ENCODE measurements around the gene PGA5.

PGA5 gene

GRCh38 chr11:61268588-61269250 lies 27.7 kb downstream of the PGA5 start:
- DNase-seq (ENCODE audit: low read depth): no peak
- no peak overlapping the region for H3K4me3 ChIP-seq (ENCODE audit: low read length)
- no peak for TF ChIP-seq CTCF (IDR thresholded peaks at IDR 0.05; ENCODE audit: insufficient read depth, low read depth, low read length, missing control alignments)

GRCh38 chr11:61270354-61271076 lies 29.5 kb downstream of the PGA5 start:
- peak; percentile 75 for DNase-seq (ENCODE audit: low read depth)
- TF ChIP-seq CTCF (IDR thresholded peaks at IDR 0.05; ENCODE audit: insufficient read depth, low read depth, low read length, missing control alignments): no peak
- no peak overlapping the region for H3K4me3 ChIP-seq (ENCODE audit: low read length)

GRCh38 chr11:61272731-61273130 lies 31.8 kb downstream of the PGA5 start:
- no peak for DNase-seq (ENCODE audit: low read depth)
- no peak for TF ChIP-seq CTCF (IDR thresholded peaks at IDR 0.05; ENCODE audit: insufficient read depth, low read depth, low read length, missing control alignments)
- no peak overlapping the region for H3K4me3 ChIP-seq (ENCODE audit: low read length)

- no peak overlapping the region for H3K4me3 ChIP-seq (ENCODE audit: low read length)
- DNase-seq (ENCODE audit: low read depth): peak; percentile 34
- TF ChIP-seq CTCF (IDR thresholded peaks at IDR 0.05; ENCODE audit: insufficient read depth, low read depth, low read length, missing control alignments): no peak
Observed at GRCh38 chr11:61273178-61274078, 32.5 kb downstream of the PGA5 start.

GRCh38 chr11:61274084-61274483 lies 33.1 kb downstream of the PGA5 start:
- DNase-seq (ENCODE audit: low read depth): no peak
- H3K4me3 ChIP-seq (ENCODE audit: low read length): no peak overlapping the region
- TF ChIP-seq CTCF (IDR thresholded peaks at IDR 0.05; ENCODE audit: insufficient read depth, low read depth, low read length, missing control alignments): no peak

GRCh38 chr11:61275191-61275590 lies 34.2 kb downstream of the PGA5 start:
- no peak for TF ChIP-seq CTCF (IDR thresholded peaks at IDR 0.05; ENCODE audit: insufficient read depth, low read depth, low read length, missing control alignments)
- no peak overlapping the region for H3K4me3 ChIP-seq (ENCODE audit: low read length)
- DNase-seq (ENCODE audit: low read depth): no peak

Measured in epithelial cell of esophagus (primary cell).